Prostate gland (tissue), 2 donors: ENCODE data around the gene TICRR.

Experiments used
- CTCF ChIP-seq, 4 experiments: fragments of 200-600 bp in 2 of 4; fragments of 450-650 bp in 2 of 4; sonication (generic) in 2 of 4; IDR thresholded peaks; 1 replicate in 3 of 4; 2 replicates in 1 of 4; pipeline ENCODE4 v1.5.1; 2016 to 2019; ENCODE audit warnings: antibody characterized with exemption in 4 of 4, mild to moderate bottlenecking in 2 of 4, moderate library complexity in 2 of 4
- POLR2AphosphoS5 ChIP-seq: sonication (generic); formaldehyde crosslinking; IDR thresholded peaks from one replicate; pipeline ENCODE4 v1.6.1; 2017; ENCODE audit warnings: antibody characterized with exemption

- TF ChIP-seq CTCF (IDR thresholded peaks at IDR 0.05): no peak
- TF ChIP-seq POLR2AphosphoS5: no peak
These were observed 53.0 kb downstream of the TICRR start for GRCh38 chr15:89628301-89628700.
